ENCODE data around the gene LHFPL3.

DNA sequence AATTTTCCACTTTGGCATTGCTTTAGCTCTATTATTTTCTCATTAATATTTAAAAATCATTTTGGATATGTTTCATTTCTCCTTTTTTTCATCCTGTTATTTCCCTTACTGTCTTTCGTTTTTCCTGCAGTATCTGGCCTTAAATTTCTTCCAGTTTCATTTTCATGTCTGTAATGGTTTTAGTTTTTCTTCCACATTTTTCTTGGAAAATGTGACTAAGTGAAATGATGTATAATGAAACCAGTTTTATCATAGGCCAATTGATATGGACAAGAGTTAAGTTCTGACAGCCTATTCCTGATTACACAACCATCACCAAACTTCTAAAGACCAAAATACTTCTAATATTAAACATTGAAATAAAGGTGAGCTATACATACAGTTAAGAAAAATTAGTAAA is 158.5 kb downstream of the LHFPL3 start:
- TF ChIP-seq CBFB (CRISPR knock-in tag; IDR thresholded peaks at IDR 0.05; ENCODE audit: low read depth) (no peak), CTCF (IDR thresholded peaks at IDR 0.05) (no peak), PRDM15 (CRISPR knock-in tag; IDR thresholded peaks at IDR 0.05) (no peak), NR3C1 (CRISPR knock-in tag; conservative IDR thresholded peaks at IDR 0.05; ENCODE audit: low read depth) (no peak), ZNF423 (CRISPR knock-in tag; IDR thresholded peaks at IDR 0.05) (no peak), CREM (CRISPR knock-in tag; IDR thresholded peaks at IDR 0.05) (no peak), NR2C2 (CRISPR knock-in tag; IDR thresholded peaks at IDR 0.05) (no peak)
- TF ChIP-seq, protein P1, sequence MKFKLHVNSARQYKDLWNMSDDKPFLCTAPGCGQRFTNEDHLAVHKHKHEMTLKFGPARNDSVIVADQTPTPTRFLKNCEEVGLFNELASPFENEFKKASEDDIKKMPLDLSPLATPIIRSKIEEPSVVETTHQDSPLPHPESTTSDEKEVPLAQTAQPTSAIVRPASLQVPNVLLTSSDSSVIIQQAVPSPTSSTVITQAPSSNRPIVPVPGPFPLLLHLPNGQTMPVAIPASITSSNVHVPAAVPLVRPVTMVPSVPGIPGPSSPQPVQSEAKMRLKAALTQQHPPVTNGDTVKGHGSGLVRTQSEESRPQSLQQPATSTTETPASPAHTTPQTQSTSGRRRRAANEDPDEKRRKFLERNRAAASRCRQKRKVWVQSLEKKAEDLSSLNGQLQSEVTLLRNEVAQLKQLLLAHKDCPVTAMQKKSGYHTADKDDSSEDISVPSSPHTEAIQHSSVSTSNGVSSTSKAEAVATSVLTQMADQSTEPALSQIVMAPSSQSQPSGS (CRISPR knock-in tag; IDR thresholded peaks at IDR 0.05; ENCODE audit: borderline replicate concordance, low read depth), result no peak

Measured in WTC11 (cell line).